Ishikawa (cell line): ENCODE measurements around the gene MRPL53.

Experiments
- CEBPB ChIP-seq: IDR thresholded peaks from 2 replicates; pipeline ENCODE4 v1.6.1; 2012
- CREB1 ChIP-seq: IDR thresholded peaks from 2 replicates; pipeline ENCODE4 v1.6.1; 2012; ENCODE audit warnings: low read depth
- EGR1 ChIP-seq: IDR thresholded peaks from 2 replicates; pipeline ENCODE4 v1.6.1; 2012
- EP300 ChIP-seq: IDR thresholded peaks from 2 replicates; pipeline ENCODE4 v1.6.1; 2012; ENCODE audit warnings: borderline replicate concordance
- FOXM1 ChIP-seq: IDR thresholded peaks from 2 replicates; pipeline ENCODE4 v1.6.1; 2012; ENCODE audit warnings: low read depth, borderline replicate concordance
- MAX ChIP-seq: IDR thresholded peaks from 2 replicates; pipeline ENCODE4 v1.6.1; 2012
- NFIC ChIP-seq: IDR thresholded peaks from 2 replicates; pipeline ENCODE4 v1.6.1; 2012
- RAD21 ChIP-seq: IDR thresholded peaks from 2 replicates; pipeline ENCODE4 v1.6.1; 2012; ENCODE audit warnings: low read depth
- REST ChIP-seq: IDR thresholded peaks from 2 replicates; pipeline ENCODE4 v1.6.1; 2012; ENCODE audit warnings: low read depth, mild to moderate bottlenecking
- TAF1 ChIP-seq: IDR thresholded peaks from 2 replicates; pipeline ENCODE4 v1.6.1; 2012; ENCODE audit warnings: low read depth, mild to moderate bottlenecking
- TCF12 ChIP-seq: IDR thresholded peaks from 2 replicates; pipeline ENCODE4 v1.6.1; 2012; ENCODE audit warnings: low read depth
- TEAD4 ChIP-seq: IDR thresholded peaks from 2 replicates; pipeline ENCODE4 v1.6.1; 2012
- USF1 ChIP-seq: IDR thresholded peaks from 2 replicates; pipeline ENCODE4 v1.6.1; 2012
- YY1 ChIP-seq: IDR thresholded peaks from 2 replicates; pipeline ENCODE4 v1.6.1; 2012; ENCODE audit warnings: low read depth
- ZBTB7A ChIP-seq: IDR thresholded peaks from 2 replicates; pipeline ENCODE4 v1.6.1; 2012; ENCODE audit warnings: low read depth

MRPL53 gene

GRCh38 chr2:74507145-74507925, 34.9 kb upstream of the MRPL53 start, which contains the start of gene PCGF1:
Gene PCGF1, minus strand, starts transcription at chr2:74507695. Its CDS starts 27 bp downstream, at chr2:74507668.
- TF ChIP-seq TCF12 (peak; percentile 71; the same call in 1 of the 2 replicates), NFIC (peak; percentile 33; the same call in 1 of the 2 replicates), USF1 (peak; percentile 86), EP300 (no peak), TEAD4 (no peak), REST (no peak), MAX (peak; percentile 80), CEBPB (peak; percentile 51; the same call in 1 of the 2 replicates), RAD21 (no peak), EGR1 (0 out of 2 replicates have a peak, but pooled peaks have one; percentile 56), TAF1 (peak; percentile 86), YY1 (peak; percentile 95), ZBTB7A (no peak; the same call in none of the 2 replicates)

- no peak for TF ChIP-seq EP300
- no peak for TF ChIP-seq MAX
- TF ChIP-seq TAF1 = no peak
- no peak for TF ChIP-seq FOXM1
- TF ChIP-seq CREB1 = no peak
- no peak for TF ChIP-seq TCF12
- TF ChIP-seq CEBPB = no peak
- no peak for TF ChIP-seq ZBTB7A
Observed at GRCh38 chr2:74505448-74506246, 33.2 kb upstream of the MRPL53 start.

GRCh38 chr2:74504591-74504990, 32.1 kb upstream of the MRPL53 start:
- no peak for TF ChIP-seq TCF12
- TF ChIP-seq NFIC = no peak
- no peak for TF ChIP-seq CREB1
- TF ChIP-seq TEAD4 = no peak
- TF ChIP-seq TAF1 = no peak
- TF ChIP-seq REST = no peak
- no peak for TF ChIP-seq YY1
- TF ChIP-seq FOXM1 = no peak
- TF ChIP-seq ZBTB7A = no peak
- no peak for TF ChIP-seq EGR1
- no peak for TF ChIP-seq CEBPB
- TF ChIP-seq EP300 = no peak
- no peak for TF ChIP-seq MAX
- TF ChIP-seq USF1 = no peak
- no peak for TF ChIP-seq RAD21

GRCh38 chr2:74503506-74504475, 31.3 kb upstream of the MRPL53 start:
- TF ChIP-seq MAX = no peak
- no peak for TF ChIP-seq RAD21
- TF ChIP-seq YY1 = no peak
- TF ChIP-seq TCF12 = no peak
- TF ChIP-seq FOXM1 = no peak
- TF ChIP-seq CREB1 = no peak
